Stimulated activated CD4-positive, alpha-beta T cell treated with anti-CD3 and anti-CD28 coated beads, Interleukin-2, amount 100 ng/mL, for 48 hours (primary cell): ENCODE results near the gene KLK4.

Source experiments
- DNase-seq, 2 donors: peaks; one replicate each; pipeline ENCODE4 v3.0.0-alpha.2; 2020

Gene KLK4, protein sequence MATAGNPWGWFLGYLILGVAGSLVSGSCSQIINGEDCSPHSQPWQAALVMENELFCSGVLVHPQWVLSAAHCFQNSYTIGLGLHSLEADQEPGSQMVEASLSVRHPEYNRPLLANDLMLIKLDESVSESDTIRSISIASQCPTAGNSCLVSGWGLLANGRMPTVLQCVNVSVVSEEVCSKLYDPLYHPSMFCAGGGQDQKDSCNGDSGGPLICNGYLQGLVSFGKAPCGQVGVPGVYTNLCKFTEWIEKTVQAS

GRCh38 chr19:50911206-50912101 lies at the start of gene KLK4:
KLK4 (minus strand) TSS chr19:50911395; CDS start chr19:50910738, 657 bp downstream.
- DNase-seq: no peak

GRCh38 chr19:50959731-50960500 lies 48.7 kb upstream of the KLK4 start:
- no peak for DNase-seq

DNA sequence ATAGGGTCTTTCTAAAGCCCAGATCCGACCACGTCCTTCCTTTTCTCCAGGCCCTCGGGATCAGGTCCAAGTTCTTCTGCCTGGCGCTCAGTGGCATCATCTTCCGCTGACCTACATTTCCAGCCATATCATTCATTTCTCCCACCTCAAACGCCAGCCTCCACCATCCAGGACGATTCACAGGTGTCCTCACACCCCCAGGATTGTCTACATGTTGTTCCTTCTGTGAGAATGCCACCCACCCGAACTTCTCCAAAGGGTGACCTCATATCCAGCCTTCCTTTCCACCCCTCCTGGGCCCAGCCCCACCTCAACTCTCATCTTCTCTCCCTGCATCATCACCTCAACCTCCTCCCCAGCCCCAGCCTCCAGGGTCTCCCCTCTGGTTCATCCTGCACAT lies 46.4 kb upstream of the KLK4 start:
- no peak for DNase-seq

- DNase-seq: no peak
Observed at GRCh38 chr19:50952910-50953309, 41.7 kb upstream of the KLK4 start, which contains the start of gene KLK5. KLK5 (minus strand) TSS chr19:50953038; CDS start chr19:50952657, 381 bp downstream.

GRCh38 chr19:50949861-50950260 lies 38.7 kb upstream of the KLK4 start:
- no peak for DNase-seq

- no peak for DNase-seq
Observed at GRCh38 chr19:50947123-50947522, 35.9 kb upstream of the KLK4 start.

DNA sequence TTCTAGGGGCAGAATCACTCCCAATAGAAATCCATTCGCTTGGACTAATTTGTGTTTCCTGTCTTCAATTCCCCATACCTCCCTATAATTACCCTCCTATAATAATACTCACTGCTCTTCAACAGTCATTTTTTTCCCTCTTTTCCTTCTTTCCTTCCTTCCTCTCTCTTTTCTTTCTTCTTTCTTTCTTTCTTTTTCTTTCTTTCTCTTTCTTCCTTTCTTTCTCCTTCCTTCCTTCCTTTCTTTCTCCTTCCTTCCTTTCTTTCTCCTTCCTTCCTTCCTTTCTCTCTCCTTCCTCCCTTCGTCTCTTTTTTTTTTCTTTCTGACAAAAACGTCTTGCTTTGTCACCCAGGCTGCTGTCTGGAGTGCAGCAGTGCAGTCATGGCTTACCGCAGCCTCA lies 33.6 kb upstream of the KLK4 start:
- DNase-seq: no peak

DNA sequence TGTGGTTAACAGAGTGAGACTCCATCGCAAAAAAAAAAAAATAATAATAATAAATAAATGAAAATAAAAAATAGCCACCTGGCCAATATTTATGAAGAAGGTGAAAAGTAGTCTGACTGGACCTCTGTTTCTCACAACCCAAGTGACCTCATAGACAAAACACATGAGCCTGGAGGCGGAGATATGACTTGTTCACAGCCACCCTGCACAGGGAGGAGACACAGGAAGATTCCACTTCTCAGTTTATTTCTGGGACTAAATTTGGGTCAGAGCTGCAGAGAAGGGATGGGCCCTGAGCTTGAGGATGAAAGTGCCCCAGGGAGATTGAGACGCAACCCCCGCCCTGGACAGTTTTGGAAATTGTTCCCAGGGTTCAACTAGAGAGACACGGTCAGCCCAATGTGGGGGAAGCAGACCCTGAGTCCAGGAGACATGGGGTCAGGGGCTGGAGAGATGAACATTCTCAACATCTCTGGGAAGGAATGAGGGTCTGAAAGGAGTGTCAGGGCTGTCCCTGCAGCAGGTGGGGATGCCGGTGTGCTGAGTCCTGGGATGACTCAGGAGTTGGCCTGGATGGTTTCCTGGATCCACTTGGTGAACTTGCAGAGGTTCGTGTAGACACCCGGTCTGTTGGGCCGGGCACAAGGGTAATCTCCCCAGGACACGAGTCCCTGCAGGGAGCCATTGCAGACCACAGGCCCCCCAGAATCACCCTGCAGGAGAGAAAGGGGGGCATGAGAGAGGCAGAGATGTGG lies 32.1 kb upstream of the KLK4 start:
- DNase-seq: no peak

DNA sequence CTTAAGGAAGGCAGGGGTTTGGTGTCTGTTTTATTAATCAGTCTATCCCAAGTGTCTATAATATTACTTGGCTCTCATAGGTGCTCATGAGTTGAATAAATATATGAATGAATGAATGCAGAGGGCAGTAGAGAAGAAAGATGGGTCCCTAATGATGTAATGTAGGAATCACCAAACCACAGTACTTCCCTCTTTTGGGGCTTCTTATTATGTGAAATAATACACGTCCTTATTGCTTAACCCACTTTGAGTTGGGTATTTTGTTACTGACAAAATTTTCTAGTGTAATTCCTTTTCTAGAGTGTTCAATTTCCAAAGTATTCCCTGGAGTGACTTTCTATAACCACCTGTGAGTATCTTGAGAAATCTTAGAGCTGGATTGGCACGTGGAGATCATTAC lies 28.4 kb upstream of the KLK4 start:
- DNase-seq: no peak

- DNase-seq: no peak
Observed at GRCh38 chr19:50933640-50934039, 22.4 kb upstream of the KLK4 start.

DNA sequence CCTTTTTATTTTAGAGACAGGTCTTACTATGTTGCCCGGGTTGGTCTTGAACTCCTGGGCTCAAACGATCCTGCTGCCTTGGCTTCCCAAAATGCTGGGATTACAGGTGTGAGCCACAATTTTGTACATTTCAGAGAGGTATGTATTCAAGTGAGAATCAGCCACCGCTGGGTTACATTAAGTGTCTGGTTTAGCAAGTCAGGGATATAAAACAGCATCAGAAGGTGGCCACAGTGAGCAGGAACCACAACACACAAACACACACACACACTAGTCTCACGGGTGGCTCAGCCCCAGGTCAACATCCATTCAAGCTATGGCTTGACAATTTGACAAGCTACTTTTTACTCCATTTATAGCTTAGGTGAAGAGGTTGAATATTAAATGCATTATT lies 21.5 kb upstream of the KLK4 start:
- DNase-seq: no peak

GRCh38 chr19:50932018-50932689 lies 21.0 kb upstream of the KLK4 start:
- DNase-seq: no peak

DNA sequence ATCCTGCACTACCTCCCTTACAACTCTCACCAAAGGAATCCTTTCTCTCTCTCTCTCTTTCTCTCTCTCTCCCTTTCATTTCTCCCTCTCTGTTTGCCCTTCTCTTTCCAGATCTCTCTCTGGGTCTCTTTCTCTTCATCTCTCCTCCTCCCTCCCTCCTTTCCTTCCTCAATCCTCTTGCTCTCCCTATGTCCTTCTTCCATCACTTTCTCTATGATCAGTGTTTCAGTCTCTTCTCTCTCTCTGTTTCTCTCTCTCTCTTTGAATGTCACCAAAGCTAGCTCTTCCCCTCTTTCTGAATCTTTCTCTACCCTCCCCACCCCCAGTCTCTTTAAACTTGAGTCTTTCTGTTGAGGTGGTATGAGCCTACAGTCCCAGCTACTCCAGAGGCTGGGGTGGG lies 19.8 kb upstream of the KLK4 start:
- no peak for DNase-seq

GRCh38 chr19:50928831-50929230 lies 17.6 kb upstream of the KLK4 start:
- no peak for DNase-seq

DNA sequence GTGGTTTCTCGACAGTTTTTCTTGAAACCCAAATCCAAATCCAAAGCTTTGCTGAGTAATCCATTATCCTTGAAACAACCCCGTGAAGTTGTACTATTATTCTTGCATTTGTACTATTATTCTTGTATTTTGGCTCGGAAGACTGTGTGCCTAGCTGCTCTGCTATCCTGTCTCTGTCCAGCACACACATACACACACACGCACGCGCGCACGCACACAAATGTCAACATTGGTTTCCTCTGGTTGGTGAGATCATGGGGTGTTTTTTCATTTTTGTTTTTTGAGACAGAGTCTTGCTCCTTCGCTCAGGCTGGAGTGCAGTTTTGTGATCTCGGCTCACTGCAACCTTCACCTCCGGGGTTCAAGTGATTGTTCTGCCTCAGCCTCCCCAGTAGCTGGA lies 14.9 kb upstream of the KLK4 start:
- DNase-seq: no peak

DNA sequence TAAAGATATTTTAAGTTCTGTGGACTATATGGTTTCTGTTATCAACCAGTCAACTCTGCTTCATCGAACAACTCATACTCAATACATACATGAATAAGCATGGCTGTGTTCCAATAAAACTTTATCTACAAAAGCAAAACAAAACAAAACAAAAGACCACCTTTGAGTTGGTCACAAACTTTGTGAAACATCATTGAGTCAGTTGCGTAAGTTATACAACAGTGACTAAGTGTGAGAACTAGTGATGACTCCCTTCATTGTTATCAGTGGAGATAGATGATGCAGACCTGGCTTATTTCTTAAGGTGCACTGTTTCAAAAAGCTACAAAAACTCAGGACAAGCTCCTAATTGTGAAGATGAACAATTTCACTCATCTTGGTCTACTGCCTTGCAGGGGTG lies 14.5 kb upstream of the KLK4 start:
- no peak for DNase-seq

- DNase-seq: no peak
Observed at GRCh38 chr19:50924586-50924985, 13.4 kb upstream of the KLK4 start.

GRCh38 chr19:50922317-50922853 lies 11.2 kb upstream of the KLK4 start:
- peak; percentile 80 to 82 for DNase-seq

- DNase-seq: no peak
Observed at GRCh38 chr19:50921426-50922316, 10.5 kb upstream of the KLK4 start.

DNA sequence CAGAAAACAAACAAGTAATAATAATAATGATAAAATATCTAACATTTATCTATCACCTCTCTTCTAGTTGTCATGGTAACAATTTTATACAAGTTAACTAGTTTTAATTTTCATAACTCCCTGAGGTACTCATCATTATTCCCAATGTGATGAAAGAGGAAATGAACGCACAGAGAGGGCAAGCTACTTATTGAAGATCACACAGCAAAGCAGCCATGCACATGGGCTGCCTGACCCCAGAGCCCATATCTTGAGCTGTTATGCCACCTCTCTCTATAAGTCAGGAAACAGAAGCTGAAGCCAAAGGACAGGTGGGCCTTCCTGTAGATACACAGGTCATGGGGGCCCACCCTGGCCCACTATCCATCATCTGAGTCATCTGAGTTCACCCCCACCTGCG lies 4.9 kb upstream of the KLK4 start:
- DNase-seq: no peak
